ENCODE results near the gene AKAP13. TPM values are rescaled to one million over a fixed set of nuclear protein-coding genes. Genes with fewer than 3 reads are reported as not detected.

Gene AKAP13
- total RNA-seq, 1 donor from 2014 or later = 73.8 TPM

GRCh38 chr15:85417276-85417675 is 36.9 kb downstream of the AKAP13 start:
- Mint-ChIP-seq H3K4me3 (no peak overlapping the region), H3K36me3 (peaks cover 24% of the 10 kb centered on the region), H3K9me3 (peaks cover 34% of the 10 kb centered on the region), H3K4me1 (peaks cover 20% of the 10 kb centered on the region), H3K27me3 (ENCODE audit: insufficient read depth, low read depth) (no peaks in the 10 kb centered on the region), H3K27ac (no peak overlapping the region)
- H3K9ac ChIP-seq = no peak overlapping the region
- H3K27ac ChIP-seq = no peak overlapping the region
- no peak overlapping the region for H2AFZ ChIP-seq (replicated peaks)
- no peak overlapping the region for H3K4me3 ChIP-seq
- peaks cover 97% of the 10 kb centered on the region for H3K79me2 ChIP-seq (ENCODE audit: low read depth)
- no peak for DNase-seq (ENCODE audit: low spot score)
- H3F3A ChIP-seq (ENCODE audit: low read depth) = peaks cover 4% of the 10 kb centered on the region
- H3K27me3 ChIP-seq = no peaks in the 10 kb centered on the region
- H3K36me3 ChIP-seq = no peaks in the 10 kb centered on the region
- TF ChIP-seq EZH2 (IDR thresholded peaks at IDR 0.05) = no peak
- TF ChIP-seq EZH2phosphoT487 (IDR thresholded peaks at IDR 0.05) = no peak
- no peak for TF ChIP-seq CTCF (IDR thresholded peaks at IDR 0.05)
- no peak overlapping the region for H3K4me2 ChIP-seq
- H4K20me1 ChIP-seq (ENCODE audit: low read depth) = peaks cover 53% of the 10 kb centered on the region
- H3K9me3 ChIP-seq (ENCODE audit: low read depth) = no peaks in the 10 kb centered on the region
- H3K4me1 ChIP-seq = peaks cover 16% of the 10 kb centered on the region

GRCh38 chr15:85419161-85419560 is 38.8 kb downstream of the AKAP13 start:
- H3K79me2 ChIP-seq (ENCODE audit: low read depth) = peaks cover 97% of the 10 kb centered on the region
- no peak overlapping the region for H3K27ac ChIP-seq
- Mint-ChIP-seq H3K27ac (no peak overlapping the region), H3K9me3 (peaks cover 38% of the 10 kb centered on the region), H3K27me3 (ENCODE audit: insufficient read depth, low read depth) (no peaks in the 10 kb centered on the region), H3K4me3 (no peak overlapping the region), H3K36me3 (peaks cover 27% of the 10 kb centered on the region), H3K4me1 (peaks cover 6% of the 10 kb centered on the region)
- DNase-seq (ENCODE audit: low spot score) = no peak
- H2AFZ ChIP-seq (replicated peaks) = no peak overlapping the region
- no peak overlapping the region for H3K9ac ChIP-seq
- H3K4me3 ChIP-seq = no peak overlapping the region
- no peaks in the 10 kb centered on the region for H3F3A ChIP-seq (ENCODE audit: low read depth)
- peaks cover 38% of the 10 kb centered on the region for H4K20me1 ChIP-seq (ENCODE audit: low read depth)
- TF ChIP-seq EZH2 (IDR thresholded peaks at IDR 0.05) (no peak), EZH2phosphoT487 (IDR thresholded peaks at IDR 0.05) (no peak), CTCF (IDR thresholded peaks at IDR 0.05) (no peak)
- no peaks in the 10 kb centered on the region for H3K27me3 ChIP-seq
- no peaks in the 10 kb centered on the region for H3K9me3 ChIP-seq (ENCODE audit: low read depth)
- no peaks in the 10 kb centered on the region for H3K4me1 ChIP-seq
- H3K4me2 ChIP-seq = no peak overlapping the region
- H3K36me3 ChIP-seq = no peaks in the 10 kb centered on the region

GRCh38 chr15:85421116-85421925 is 40.9 kb downstream of the AKAP13 start:
- peaks cover 34% of the 10 kb centered on the region for H4K20me1 ChIP-seq (ENCODE audit: low read depth)
- no peak overlapping the region for H3K27ac ChIP-seq
- DNase-seq (ENCODE audit: low spot score) = no peak

More at GRCh38 chr15:85421116-85421925, 40.9 kb downstream of the AKAP13 start:
- Histone ChIP-seq H3K36me3 (no peaks in the 10 kb centered on the region), H3K4me1 (no peaks in the 10 kb centered on the region), H3K79me2 (ENCODE audit: low read depth) (peaks cover 97% of the 10 kb centered on the region), H3K27me3 (no peaks in the 10 kb centered on the region), H3K9me3 (ENCODE audit: low read depth) (no peaks in the 10 kb centered on the region), H3F3A (ENCODE audit: low read depth) (no peaks in the 10 kb centered on the region), H3K9ac (no peak overlapping the region), H3K4me2 (no peak overlapping the region), H2AFZ (replicated peaks) (no peak overlapping the region), H3K4me3 (no peak overlapping the region)
- no peak overlapping the region for H3K27ac Mint-ChIP-seq
- H3K27me3 Mint-ChIP-seq (ENCODE audit: insufficient read depth, low read depth) = peaks cover 2% of the 10 kb centered on the region
- H3K36me3 Mint-ChIP-seq = peaks cover 23% of the 10 kb centered on the region
- TF ChIP-seq EZH2 (IDR thresholded peaks at IDR 0.05) = no peak
- no peak for TF ChIP-seq EZH2phosphoT487 (IDR thresholded peaks at IDR 0.05)
- no peak for TF ChIP-seq CTCF (IDR thresholded peaks at IDR 0.05)
- H3K9me3 Mint-ChIP-seq = peaks cover 41% of the 10 kb centered on the region
- H3K4me1 Mint-ChIP-seq = no peaks in the 10 kb centered on the region
- H3K4me3 Mint-ChIP-seq = no peak overlapping the region

All from neural progenitor cell (in vitro differentiated cells).